Activated T-cell treated with anti-CD3 and anti-CD28 coated beads for 24 hours (primary cell): ENCODE data around the gene CADPS.

Source experiments
- DNase-seq: peaks from one replicate; pipeline ENCODE4 v3.0.0-alpha.2; 2020; ENCODE audit warnings: low read depth

The CADPS gene

DNA sequence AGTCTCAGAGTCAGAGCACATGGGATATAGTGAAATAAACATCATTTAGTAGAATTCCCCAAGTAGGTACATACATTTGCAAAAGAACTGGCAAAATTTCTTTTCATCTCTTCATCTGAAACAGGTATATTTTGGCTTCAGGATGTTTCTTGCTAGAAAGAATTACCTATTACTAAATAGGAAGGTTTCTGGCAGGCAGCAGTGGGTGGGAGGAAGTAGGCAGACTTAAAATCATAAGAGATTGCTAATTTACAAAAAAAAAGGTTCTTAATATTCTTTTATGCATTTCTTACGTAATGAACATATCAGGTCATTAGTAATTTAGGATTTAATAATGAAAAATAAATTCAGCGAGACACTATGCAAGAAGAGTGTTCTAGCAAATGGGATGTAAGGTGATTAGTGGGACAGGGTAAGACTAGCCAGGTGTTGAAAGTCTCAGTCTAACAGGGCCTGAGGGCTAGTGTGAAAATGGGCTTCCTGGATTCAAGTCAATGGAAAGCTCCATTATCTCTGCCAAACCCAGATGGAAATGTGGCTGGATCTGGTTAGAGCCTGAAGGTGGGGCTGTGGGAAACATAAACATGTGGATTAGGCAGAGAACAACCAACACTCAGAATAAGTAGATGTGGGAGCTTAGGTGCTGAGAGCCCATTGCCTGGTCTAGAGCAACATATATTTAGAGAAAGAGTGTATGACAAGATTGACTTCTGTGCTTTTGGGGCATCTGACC, 374.5 kb downstream of the CADPS start:
- no peak for DNase-seq

DNA sequence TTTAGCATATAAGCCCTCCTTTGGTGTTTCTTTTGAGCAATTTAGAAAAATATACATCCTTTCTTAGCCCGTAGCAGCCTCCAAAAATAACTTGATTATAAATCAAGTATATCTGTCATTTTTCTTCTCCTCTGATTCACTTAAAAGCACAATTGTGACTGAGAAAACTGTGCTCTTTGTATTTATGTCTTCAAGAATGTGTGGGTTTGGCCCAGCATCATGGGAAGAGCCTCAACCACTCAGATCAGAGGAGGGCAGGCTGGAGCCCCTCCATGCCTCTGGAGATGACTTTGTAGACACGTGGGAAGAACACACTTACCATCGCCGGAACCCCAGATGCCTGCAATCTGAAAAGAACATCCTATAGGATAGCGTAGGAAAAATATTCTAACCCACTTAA, 378.1 kb downstream of the CADPS start:
- no peak for DNase-seq

- no peak for DNase-seq
These were observed 378.7 kb downstream of the CADPS start for GRCh38 chr3:62496503-62496902.

GRCh38 chr3:62493109-62493801, 382.0 kb downstream of the CADPS start:
- no peak for DNase-seq

DNA sequence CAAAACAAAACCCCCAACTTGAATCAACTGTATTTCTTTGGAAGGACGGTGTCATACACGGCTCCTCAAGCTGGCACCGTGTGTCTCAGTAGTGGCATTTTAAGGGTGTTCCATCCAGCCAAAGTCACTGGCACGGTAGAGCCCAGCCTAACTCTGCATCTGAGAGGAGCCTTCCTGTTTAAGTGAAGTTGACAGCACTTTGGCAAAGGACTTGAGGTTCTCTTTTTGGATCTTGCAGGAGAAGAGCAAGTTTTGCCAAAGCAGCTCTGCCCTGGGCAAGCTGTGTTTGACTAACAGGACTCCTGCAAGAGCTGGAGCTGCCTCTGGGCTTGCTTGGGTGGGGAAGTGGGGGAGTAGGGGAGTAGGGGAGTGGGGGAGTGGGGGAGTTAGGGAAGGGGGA, 392.3 kb downstream of the CADPS start:
- no peak for DNase-seq

- DNase-seq: no peak
These were observed 393.3 kb downstream of the CADPS start for GRCh38 chr3:62481962-62482361.

- no peak for DNase-seq
These were observed 395.2 kb downstream of the CADPS start for GRCh38 chr3:62480056-62480455.

GRCh38 chr3:62479326-62479725, 395.9 kb downstream of the CADPS start:
- DNase-seq: no peak

GRCh38 chr3:62475306-62475705, 399.9 kb downstream of the CADPS start:
- DNase-seq: no peak

GRCh38 chr3:62467966-62468722, 407.1 kb downstream of the CADPS start:
- DNase-seq: no peak

DNA sequence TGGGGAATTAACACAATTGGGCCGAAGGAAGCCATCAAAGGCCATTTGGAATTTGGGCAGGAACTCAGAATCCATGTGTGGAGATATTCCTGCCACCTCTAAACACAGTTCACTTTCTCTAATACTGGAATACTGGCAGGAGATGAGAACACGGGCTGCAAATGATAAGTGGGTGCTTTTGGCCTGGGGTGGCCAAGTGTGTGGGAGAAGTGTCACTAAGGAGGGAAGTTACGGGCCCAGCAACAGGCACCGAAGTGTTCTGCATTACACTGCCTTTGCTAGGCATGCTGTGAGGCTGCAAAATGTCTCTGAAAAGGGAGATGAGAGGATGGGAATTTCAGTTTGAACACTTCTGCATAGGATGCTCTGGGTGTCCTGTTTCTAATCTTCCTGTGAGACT, 412.4 kb downstream of the CADPS start:
- no peak for DNase-seq

DNA sequence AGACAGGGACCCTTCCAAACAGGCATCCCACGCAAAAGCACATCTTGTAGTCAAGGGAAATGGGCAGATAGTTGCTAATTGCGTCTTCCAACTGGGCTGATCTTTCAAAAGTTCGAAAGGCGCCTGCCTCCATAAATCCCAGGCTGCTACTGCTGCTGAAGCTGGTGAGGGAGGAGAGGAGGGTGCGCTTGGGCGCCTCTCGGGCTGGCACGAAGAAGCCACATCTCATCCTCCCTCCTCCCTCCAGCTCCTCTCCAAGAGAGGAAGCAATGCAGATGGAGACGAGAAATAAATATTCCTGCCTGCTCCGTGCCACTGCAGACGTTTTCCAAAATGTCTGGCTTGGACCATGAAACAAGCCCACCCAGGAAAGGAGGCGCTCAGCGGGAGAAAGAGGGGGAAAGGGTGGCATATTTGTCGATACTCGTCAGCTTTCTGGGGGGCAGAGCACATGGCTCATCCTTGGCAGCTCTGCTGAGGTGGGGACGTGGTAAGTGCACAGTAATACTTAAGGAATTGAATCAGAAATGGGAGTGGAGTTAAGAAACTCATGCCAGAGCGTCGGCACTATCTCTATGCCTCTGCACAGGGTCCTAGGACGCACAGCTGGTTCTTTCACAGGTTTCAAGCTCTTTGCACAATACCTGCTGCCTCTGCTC, 413.0 kb downstream of the CADPS start:
- no peak for DNase-seq

GRCh38 chr3:62454916-62455315, 420.3 kb downstream of the CADPS start:
- DNase-seq: no peak

GRCh38 chr3:62453448-62453847, 421.8 kb downstream of the CADPS start:
- DNase-seq: no peak

DNA sequence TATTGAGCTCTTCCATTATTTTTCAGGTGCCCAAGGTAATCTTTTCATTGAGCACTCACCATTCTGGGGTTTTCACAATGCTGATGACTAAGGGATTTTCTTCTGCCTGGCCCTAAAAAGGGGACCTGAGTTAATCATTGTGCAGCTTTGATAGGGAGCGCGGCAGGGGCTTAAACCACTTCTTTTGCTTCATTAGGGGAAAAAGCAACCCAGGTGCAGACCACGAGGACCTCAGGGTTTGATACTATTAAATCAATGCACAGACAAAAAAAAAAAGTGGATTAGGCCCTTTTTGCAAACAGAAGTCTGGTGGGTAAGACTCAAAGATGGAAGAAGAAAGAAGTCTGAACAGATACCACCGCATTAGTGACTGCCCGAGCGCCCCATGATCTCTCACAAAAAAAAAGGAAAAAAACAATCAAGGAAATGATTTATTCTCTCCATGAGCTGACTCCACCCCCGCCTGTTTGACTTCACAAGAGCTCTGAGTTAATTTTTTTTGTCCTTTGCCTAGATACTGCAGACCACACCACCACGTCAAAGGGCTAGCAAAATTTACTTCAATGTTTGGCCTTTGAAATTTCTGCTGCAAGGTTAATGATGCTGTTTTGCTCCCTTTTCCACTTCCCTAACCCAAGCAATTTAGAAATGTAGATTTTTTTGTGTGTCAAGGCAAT, 423.9 kb downstream of the CADPS start:
- no peak for DNase-seq

- no peak for DNase-seq
These were observed 428.8 kb downstream of the CADPS start for GRCh38 chr3:62446337-62446940.

- DNase-seq: no peak
These were observed 429.9 kb downstream of the CADPS start for GRCh38 chr3:62445275-62445674.

- DNase-seq: no peak
These were observed 435.2 kb downstream of the CADPS start for GRCh38 chr3:62439978-62440377.

- DNase-seq: no peak
These were observed 435.9 kb downstream of the CADPS start for GRCh38 chr3:62439176-62439813.

DNA sequence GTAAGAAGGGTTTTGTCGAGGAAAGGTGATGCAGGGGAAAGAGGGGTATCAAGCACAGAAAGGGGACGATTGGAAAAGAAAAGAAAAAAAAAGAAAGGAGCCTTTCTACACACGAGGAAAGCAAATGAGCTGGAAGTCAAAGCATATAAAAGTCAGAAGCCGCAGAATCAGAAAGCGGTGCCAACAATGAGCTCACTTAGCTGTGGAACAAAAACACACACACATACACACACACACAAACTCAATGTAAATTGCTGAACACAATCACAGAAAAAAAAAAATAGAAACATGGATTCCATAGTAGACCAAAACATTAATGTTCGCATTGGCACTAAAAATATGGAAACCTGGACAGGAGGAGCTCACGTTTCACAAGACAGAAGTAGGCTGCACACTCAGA, 438.4 kb downstream of the CADPS start:
- no peak for DNase-seq

DNA sequence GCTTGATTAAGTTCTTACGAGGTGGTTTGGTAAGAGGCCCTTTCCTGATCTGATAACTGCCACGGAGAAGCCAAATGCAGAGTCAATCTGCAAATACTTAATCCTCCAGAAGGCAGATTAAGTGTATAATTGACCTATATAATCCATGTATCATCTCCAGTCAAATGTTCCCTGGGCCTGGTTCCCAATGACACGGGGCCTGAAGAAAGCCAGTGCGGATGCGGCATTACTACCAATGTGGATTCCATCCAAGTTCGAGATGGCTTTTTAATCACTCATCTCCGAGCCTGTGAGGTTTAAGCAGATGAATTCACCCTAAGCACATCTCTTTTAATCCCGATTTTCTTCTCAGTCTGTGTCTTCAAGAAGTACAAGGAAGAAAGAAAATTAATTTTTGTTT, 441.8 kb downstream of the CADPS start:
- no peak for DNase-seq
